ENCODE data around the gene MCTP1. TPM values are rescaled to one million over a fixed set of nuclear protein-coding genes. Genes with fewer than 3 reads are reported as not detected.

MCTP1 gene
- total and polyA plus RNA-seq, 2 of the 8 experiments (the other 6 are each of a cell fraction or from before 2014, with no cell fraction given), result 0.56 to 3.4 TPM

- Histone ChIP-seq H3K9ac (replicated peaks in 1 of 4; ENCODE audit: extremely low read depth in 1 of 4, low read depth in 3 of 4, low read length in 3 of 4) (no peak overlapping the region), H3K27me3 (replicated peaks in 1 of 4; ENCODE audit: control insufficient read depth in 3 of 4, extremely low read depth in 1 of 4, insufficient read depth in 3 of 4, low read length in 3 of 4) (no peaks in the 10 kb centered on the region), H3K79me2 (ENCODE audit: control insufficient read depth in 1 of 2, insufficient read depth in 2 of 2, low read length in 2 of 2) (no peaks in the 10 kb centered on the region), H3K79me1 (ENCODE audit: low read depth, low read length) (no peaks in the 10 kb centered on the region), H2AK5ac (ENCODE audit: low read depth, low read length) (no peak overlapping the region), H2BK15ac (ENCODE audit: low read length) (no peak overlapping the region), H3K36me3 (ENCODE audit: control insufficient read depth in 2 of 4, insufficient read depth in 4 of 4, low read length in 3 of 4) (no peaks in the 10 kb centered on the region), H2BK20ac (ENCODE audit: low read length) (no peak overlapping the region), H3K14ac (ENCODE audit: insufficient read length) (no peak overlapping the region), H3K4ac (replicated peaks; ENCODE audit: insufficient read length, low read depth, low read length) (no peak overlapping the region), H3K27ac (ENCODE audit: low read depth, low read length) (no peak overlapping the region), H3K18ac (ENCODE audit: extremely low read depth, low read length) (no peak overlapping the region), H4K8ac (ENCODE audit: extremely low read depth, insufficient read depth, low read length) (no peak overlapping the region), H2BK12ac (ENCODE audit: low read depth, low read length) (no peak overlapping the region), H3K4me2 (ENCODE audit: insufficient read depth in 1 of 2, low read depth in 2 of 2, low read length in 2 of 2) (no peak overlapping the region), H3K4me1 (replicated peaks in 1 of 4; ENCODE audit: control insufficient read depth in 3 of 4, insufficient read depth in 4 of 4, low read length in 3 of 4) (no peaks in the 10 kb centered on the region), H3K23me2 (ENCODE audit: low read depth, low read length) (no peaks in the 10 kb centered on the region), H2BK5ac (ENCODE audit: low read depth, low read length) (no peak overlapping the region), H4K5ac (ENCODE audit: insufficient read length, low read depth, low read length) (no peak overlapping the region), H3K56ac (replicated peaks; ENCODE audit: insufficient read length, low read depth, low read length) (no peak overlapping the region), H4K91ac (replicated peaks; ENCODE audit: insufficient read length, low read length) (no peak overlapping the region), H2AFZ (ENCODE audit: low read length) (no peak overlapping the region), H3K23ac (ENCODE audit: insufficient read length) (no peak overlapping the region), H3K4me3 (ENCODE audit: extremely low read depth in 1 of 4, insufficient read depth in 2 of 4, low read depth in 3 of 4, low read length in 4 of 4) (no peak overlapping the region), H2BK120ac (replicated peaks; ENCODE audit: low read depth, low read length) (no peak overlapping the region), H4K20me1 (replicated peaks in 1 of 2; ENCODE audit: control insufficient read depth in 1 of 2, insufficient read depth in 2 of 2, low read length in 2 of 2) (no peaks in the 10 kb centered on the region), H3K9me3 (ENCODE audit: insufficient read depth in 2 of 2, low read depth in 1 of 2, low read length in 1 of 2) (no peaks in the 10 kb centered on the region)
- DNase-seq (ENCODE audit: low read depth in 1 of 2, low spot score in 2 of 2) (no peak), FAIRE-seq (no peak)
- ChIA-PET CTCF (ENCODE audit: partially characterized antibody) (no interaction called here), POLR2A (ENCODE audit: partially characterized antibody) (no interaction called here)
- 80% methylated on average over 3 of the region's 3 CpGs; no CpG with 5 or more reads in 1 of the 2 experiments for WGBS, 2 experiments (ENCODE audit: extremely low coverage in 1 of 2, insufficient coverage in 1 of 2, insufficient read length in 1 of 2, insufficient replicate concordance in 2 of 2, low coverage in 1 of 2, low lambda C conversion rate in 2 of 2, missing lambda C conversion rate in 1 of 2)
- TF ChIP-seq TAF7 (optimal IDR thresholded peaks at IDR 0.05; ENCODE audit: borderline replicate concordance, low read depth, low read length) (no peak), CTBP2 (IDR thresholded peaks at IDR 0.05; ENCODE audit: borderline replicate concordance, insufficient read depth, insufficient read length, low read length) (no peak), ATF3 (IDR thresholded peaks at IDR 0.05; ENCODE audit: insufficient read depth, low read depth, low read length) (no peak), SIRT6 (IDR thresholded peaks at IDR 0.05; ENCODE audit: low read length) (no peak), HDAC2 (IDR thresholded peaks at IDR 0.05; ENCODE audit: borderline replicate concordance in 1 of 2, low read depth in 2 of 2, low read length in 2 of 2) (no peak), CHD2 (IDR thresholded peaks at IDR 0.05; ENCODE audit: low read length) (no peak), POU5F1 (IDR thresholded peaks at IDR 0.05; ENCODE audit: low read depth, low read length) (no peak), SIN3A (conservative IDR thresholded peaks at IDR 0.05 in 1 of 2, IDR thresholded peaks at IDR 0.05 in 1 of 2; ENCODE audit: low read depth in 1 of 2, low read length in 2 of 2) (no peak), MAX (IDR thresholded peaks at IDR 0.05) (no peak), POLR2A (IDR thresholded peaks at IDR 0.05; ENCODE audit: control extremely low read depth in 1 of 2, low read depth in 2 of 2, low read length in 2 of 2) (no peak), EZH2 (IDR thresholded peaks at IDR 0.05; ENCODE audit: low read depth, low read length, severe bottlenecking) (no peak), TBP (IDR thresholded peaks at IDR 0.05; ENCODE audit: low read depth, low read length) (no peak), CBX8 (IDR thresholded peaks at IDR 0.05; ENCODE audit: borderline replicate concordance, low read depth, low read length) (no peak), SUZ12 (IDR thresholded peaks at IDR 0.05; ENCODE audit: low read length) (no peak)
Measured at GRCh38 chr5:95043648-95044047, 241.2 kb downstream of the MCTP1 start.

All from H1 (cell line).